GM18511 (cell line): ENCODE results near the gene POU3F3.

Source experiments
- ATAC-seq: cut with Tn5 transposase; IDR thresholded peaks from one replicate; pipeline ENCODE4 v1.9.1; 2021; ENCODE audit warnings: mild to moderate bottlenecking, moderate library complexity; ENCODE audit not compliant: unreplicated experiment

Gene POU3F3

GRCh38 chr2:104859766-104860450, 6.0 kb downstream of the POU3F3 start:
- no peak for ATAC-seq

GRCh38 chr2:104860451-104860790, 6.5 kb downstream of the POU3F3 start:
- ATAC-seq, result no peak

GRCh38 chr2:104861351-104862057, 7.6 kb downstream of the POU3F3 start:
- ATAC-seq, result no peak

- no peak for ATAC-seq
Observed at GRCh38 chr2:104862058-104862941, 8.4 kb downstream of the POU3F3 start.

- ATAC-seq, result no peak
Observed at GRCh38 chr2:104863146-104863467, 9.2 kb downstream of the POU3F3 start.

- no peak for ATAC-seq
Observed at GRCh38 chr2:104863468-104864279, 9.8 kb downstream of the POU3F3 start.

- ATAC-seq, result no peak
Observed at GRCh38 chr2:104864280-104865095, 10.6 kb downstream of the POU3F3 start.

GRCh38 chr2:104865096-104865470, 11.2 kb downstream of the POU3F3 start:
- ATAC-seq, result no peak

GRCh38 chr2:104866122-104866864, 12.4 kb downstream of the POU3F3 start:
- ATAC-seq, result no peak

GRCh38 chr2:104866883-104867812, 13.2 kb downstream of the POU3F3 start:
- ATAC-seq, result no peak

GRCh38 chr2:104867813-104868504, 14.0 kb downstream of the POU3F3 start:
- no peak for ATAC-seq

- no peak for ATAC-seq
Observed at GRCh38 chr2:104868505-104868866, 14.6 kb downstream of the POU3F3 start.

GRCh38 chr2:104870100-104870975, 16.4 kb downstream of the POU3F3 start:
- no peak for ATAC-seq

GRCh38 chr2:104871649-104871971, 17.7 kb downstream of the POU3F3 start:
- no peak for ATAC-seq

GRCh38 chr2:104871972-104872865, 18.3 kb downstream of the POU3F3 start:
- ATAC-seq, result no peak
